ENCODE measurements around the gene TRUB1.

- no peak for TF ChIP-seq CTCF (IDR thresholded peaks at IDR 0.05; ENCODE audit: low read depth, low read length)
- no peak for TF ChIP-seq EZH2phosphoT487 (IDR thresholded peaks at IDR 0.05; ENCODE audit: low read depth)
These were observed 26.8 kb upstream of the TRUB1 start for GRCh38 chr10:114911052-114911711.

Measured in OCI-LY3 (cell line).